ENCODE data around the gene WDR4.

DNA sequence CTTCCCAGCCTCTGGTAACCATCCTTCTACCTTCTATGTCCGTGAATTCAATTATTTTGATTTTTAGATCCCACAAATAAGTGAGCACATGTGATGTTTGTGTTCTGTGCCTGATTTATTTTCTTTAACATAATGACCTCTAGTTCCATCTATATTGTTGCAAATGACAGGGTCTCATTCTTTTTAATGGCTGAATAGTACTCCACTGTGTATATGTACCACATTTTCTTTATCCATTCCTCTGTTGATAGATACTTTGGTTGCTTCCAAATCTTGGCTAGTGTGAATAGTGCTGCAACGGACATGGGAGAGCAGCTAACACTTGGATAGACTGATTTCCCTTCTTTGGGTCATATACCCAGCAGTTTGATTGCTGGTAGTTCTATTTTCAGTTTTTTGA lies 51.8 kb downstream of the WDR4 start:
- no peak for TF ChIP-seq EZH2 (IDR thresholded peaks at IDR 0.05; ENCODE audit: low read depth)
- TF ChIP-seq, protein P1, sequence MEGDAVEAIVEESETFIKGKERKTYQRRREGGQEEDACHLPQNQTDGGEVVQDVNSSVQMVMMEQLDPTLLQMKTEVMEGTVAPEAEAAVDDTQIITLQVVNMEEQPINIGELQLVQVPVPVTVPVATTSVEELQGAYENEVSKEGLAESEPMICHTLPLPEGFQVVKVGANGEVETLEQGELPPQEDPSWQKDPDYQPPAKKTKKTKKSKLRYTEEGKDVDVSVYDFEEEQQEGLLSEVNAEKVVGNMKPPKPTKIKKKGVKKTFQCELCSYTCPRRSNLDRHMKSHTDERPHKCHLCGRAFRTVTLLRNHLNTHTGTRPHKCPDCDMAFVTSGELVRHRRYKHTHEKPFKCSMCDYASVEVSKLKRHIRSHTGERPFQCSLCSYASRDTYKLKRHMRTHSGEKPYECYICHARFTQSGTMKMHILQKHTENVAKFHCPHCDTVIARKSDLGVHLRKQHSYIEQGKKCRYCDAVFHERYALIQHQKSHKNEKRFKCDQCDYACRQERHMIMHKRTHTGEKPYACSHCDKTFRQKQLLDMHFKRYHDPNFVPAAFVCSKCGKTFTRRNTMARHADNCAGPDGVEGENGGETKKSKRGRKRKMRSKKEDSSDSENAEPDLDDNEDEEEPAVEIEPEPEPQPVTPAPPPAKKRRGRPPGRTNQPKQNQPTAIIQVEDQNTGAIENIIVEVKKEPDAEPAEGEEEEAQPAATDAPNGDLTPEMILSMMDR (conservative IDR thresholded peaks at IDR 0.05) = no peak
